H1 (cell line): Measurements from ENCODE around the gene EEF1AKMT1. TPM values are rescaled to one million over a fixed set of nuclear protein-coding genes. Genes with fewer than 3 reads are reported as not detected.

Experiments used
- CTCF ChIA-PET: fragments of 300-600 bp; sonication (Branson Sonifier 250); formaldehyde crosslinking; loops from one replicate; lab custom pipeline; 2021; ENCODE audit not compliant: partially characterized antibody; lab: Charles Lee
- POLR2A ChIA-PET: fragments of 300-600 bp; sonication (Branson Sonifier 250); formaldehyde crosslinking; loops from one replicate; lab custom pipeline; 2021; ENCODE audit warnings: inconsistent platforms; ENCODE audit not compliant: partially characterized antibody; lab: Charles Lee
- DNase-seq, 2 experiments: peaks; one replicate each; pipeline versions ENCODE4 v3.0.0 to v3.0.0-alpha.2; 2010 to 2022; ENCODE audit warnings: low spot score in 2 of 2, low read depth in 1 of 2, mixed read lengths in 1 of 2
- FAIRE-seq: peaks from 2 replicates; lab custom pipeline; 2011; peaks lifted over from hg19 to GRCh38; lab: Jason Lieb, UNC
- H2AFZ ChIP-seq: 2 replicates; pipeline ENCODE4 v1.8.1; 2012; ENCODE audit warnings: low read length, inconsistent platforms
- H2AK5ac ChIP-seq: 2 replicates; pipeline ENCODE4 v1.6.1; 2013; ENCODE audit warnings: low read depth, low read length
- H2BK120ac ChIP-seq: replicated peaks from 2 replicates; pipeline ENCODE3; 2013; ENCODE audit warnings: low read depth, low read length, inconsistent platforms
- H2BK12ac ChIP-seq: 2 replicates; pipeline ENCODE4 v1.6.1; 2013; ENCODE audit warnings: low read depth, low read length
- H2BK15ac ChIP-seq: 2 replicates; pipeline ENCODE4 v1.6.1; 2013; ENCODE audit warnings: low read length
- H2BK20ac ChIP-seq: 2 replicates; pipeline ENCODE4 v1.6.1; 2013; ENCODE audit warnings: low read length
- H2BK5ac ChIP-seq: 2 replicates; pipeline ENCODE4 v1.6.1; 2013; ENCODE audit warnings: low read depth, low read length
- H3K14ac ChIP-seq: 2 replicates; pipeline ENCODE4 v1.6.1; 2013; ENCODE audit warnings: inconsistent platforms; ENCODE audit not compliant: insufficient read length
- H3K18ac ChIP-seq: 2 replicates; pipeline ENCODE4 v1.6.1; 2013; ENCODE audit warnings: low read length; ENCODE audit errors: extremely low read depth
- H3K23ac ChIP-seq: 2 replicates; pipeline ENCODE4 v1.6.1; 2013; ENCODE audit warnings: inconsistent platforms; ENCODE audit not compliant: insufficient read length
- H3K23me2 ChIP-seq: 2 replicates; pipeline ENCODE4 v1.6.1; 2013; ENCODE audit warnings: low read depth, low read length
- H3K27ac ChIP-seq: 2 replicates; pipeline ENCODE4 v1.6.1; 2011; ENCODE audit warnings: low read depth, low read length, inconsistent platforms
- H3K27me3 ChIP-seq, 4 experiments: replicated peaks in 1 of 4; 1 replicate in 1 of 4; 2 replicates in 3 of 4; pipeline versions ENCODE4 v1.6.1 to v1.8.1; 2011 to 2013; ENCODE audit warnings: low read length in 3 of 4, mild to moderate bottlenecking in 3 of 4, inconsistent platforms in 2 of 4, mixed read lengths in 2 of 4, moderate library complexity in 1 of 4; ENCODE audit not compliant: control insufficient read depth in 3 of 4, insufficient read depth in 3 of 4; ENCODE audit errors: extremely low read depth in 1 of 4
- H3K36me3 ChIP-seq, 4 experiments: 2 replicates each; pipeline versions ENCODE4 v1.6.1 to v1.8.1; 2011 to 2013; ENCODE audit warnings: mild to moderate bottlenecking in 4 of 4, low read length in 3 of 4, moderate library complexity in 2 of 4, control low read depth in 1 of 4, inconsistent platforms in 1 of 4; ENCODE audit not compliant: insufficient read depth in 4 of 4, control insufficient read depth in 2 of 4
- H3K4ac ChIP-seq: replicated peaks from 2 replicates; pipeline ENCODE3; 2013; ENCODE audit warnings: low read length, low read depth, mixed read lengths, inconsistent platforms; ENCODE audit not compliant: insufficient read length
- H3K4me1 ChIP-seq, 4 experiments: replicated peaks in 1 of 4; 1 replicate in 1 of 4; 2 replicates in 3 of 4; pipeline versions ENCODE4 v1.6.1 to v1.8.1; 2011 to 2013; ENCODE audit warnings: low read length in 3 of 4, inconsistent platforms in 2 of 4, mixed read lengths in 1 of 4; ENCODE audit not compliant: insufficient read depth in 4 of 4, control insufficient read depth in 3 of 4
- H3K4me2 ChIP-seq, 2 experiments: 2 replicates each; pipeline versions ENCODE4 v1.6.1 to v1.8.1; 2011 to 2013; ENCODE audit warnings: low read depth in 2 of 2, low read length in 2 of 2, control low read depth in 1 of 2, inconsistent platforms in 1 of 2, mild to moderate bottlenecking in 1 of 2; ENCODE audit not compliant: insufficient read depth in 1 of 2
- H3K4me3 ChIP-seq, 4 experiments: fragments of 200-600, 300-600 bp in 1 of 4; sonication (generic), shearing (Covaris generic), sonication (Bioruptor Twin) in 1 of 4; 2 replicates each; pipeline versions ENCODE4 v1.5.1 to v1.8.1; 2011 to 2016; ENCODE audit warnings: low read length in 4 of 4, low read depth in 3 of 4, control low read depth in 2 of 4, inconsistent platforms in 2 of 4, mild to moderate bottlenecking in 2 of 4, mixed read lengths in 1 of 4, moderate library complexity in 1 of 4; ENCODE audit not compliant: insufficient read depth in 2 of 4; ENCODE audit errors: extremely low read depth in 1 of 4
- H3K56ac ChIP-seq: replicated peaks from 2 replicates; pipeline ENCODE3; 2013; ENCODE audit warnings: low read depth, mild to moderate bottlenecking, mixed read lengths, low read length, inconsistent platforms; ENCODE audit not compliant: insufficient read length
- H3K79me1 ChIP-seq: 2 replicates; pipeline ENCODE4 v1.6.1; 2013; ENCODE audit warnings: low read depth, low read length, control low read depth
- H3K79me2 ChIP-seq, 2 experiments: 2 replicates each; pipeline versions ENCODE4 v1.6.1 to v1.8.1; 2012 to 2013; ENCODE audit warnings: low read length in 2 of 2, mild to moderate bottlenecking in 2 of 2, inconsistent platforms in 1 of 2; ENCODE audit not compliant: insufficient read depth in 2 of 2, control insufficient read depth in 1 of 2
- H3K9ac ChIP-seq, 4 experiments: replicated peaks in 1 of 4; 1 replicate in 1 of 4; 2 replicates in 3 of 4; pipeline versions ENCODE4 v1.6.1 to v1.8.1; 2011 to 2013; ENCODE audit warnings: low read depth in 3 of 4, low read length in 3 of 4, control low read depth in 2 of 4, mild to moderate bottlenecking in 2 of 4, moderate library complexity in 2 of 4, inconsistent platforms in 1 of 4; ENCODE audit errors: extremely low read depth in 1 of 4
- H3K9me3 ChIP-seq, 2 experiments: 2 replicates each; pipeline versions ENCODE4 v1.6.1 to v1.8.1; 2012 to 2013; ENCODE audit warnings: mild to moderate bottlenecking in 2 of 2, moderate library complexity in 2 of 2, control low read depth in 1 of 2, inconsistent platforms in 1 of 2, low read depth in 1 of 2, low read length in 1 of 2, mixed read lengths in 1 of 2; ENCODE audit not compliant: insufficient read depth in 2 of 2
- H4K20me1 ChIP-seq, 2 experiments: replicated peaks in 1 of 2; 2 replicates each; pipeline versions ENCODE3 to v1.8.1; 2011 to 2013; ENCODE audit warnings: inconsistent platforms in 2 of 2, low read length in 2 of 2, mild to moderate bottlenecking in 1 of 2; ENCODE audit not compliant: insufficient read depth in 2 of 2, control insufficient read depth in 1 of 2
- H4K5ac ChIP-seq: 2 replicates; pipeline ENCODE4 v1.6.1; 2013; ENCODE audit warnings: low read length, low read depth, mixed read lengths, inconsistent platforms; ENCODE audit not compliant: insufficient read length
- H4K8ac ChIP-seq: 2 replicates; pipeline ENCODE4 v1.8.0; 2013; ENCODE audit warnings: mild to moderate bottlenecking, moderate library complexity, low read length, inconsistent platforms; ENCODE audit not compliant: insufficient read depth; ENCODE audit errors: extremely low read depth
- H4K91ac ChIP-seq: replicated peaks from 2 replicates; pipeline ENCODE3; 2013; ENCODE audit warnings: low read length, mixed read lengths, inconsistent platforms; ENCODE audit not compliant: insufficient read length
- BRCA1 ChIP-seq: IDR thresholded peaks from 2 replicates; pipeline ENCODE4 v1.6.1; 2012; ENCODE audit warnings: low read depth, low read length, improper control_type of control experiment
- CTCF ChIP-seq, 3 experiments: IDR thresholded peaks; 1 replicate in 2 of 3; 2 replicates in 1 of 3; pipeline versions ENCODE4 v1.5.1 to v1.6.1; 2011; ENCODE audit warnings: low read length in 3 of 3, mild to moderate bottlenecking in 3 of 3, inconsistent platforms in 2 of 3, low read depth in 1 of 3, moderate library complexity in 1 of 3; ENCODE audit not compliant: insufficient read depth in 1 of 3; ENCODE audit errors: control extremely low read depth in 1 of 3
- EP300 ChIP-seq, 2 experiments: IDR thresholded peaks; 1 replicate in 1 of 2; 2 replicates in 1 of 2; pipeline ENCODE4 v1.6.1; 2011 to 2012; ENCODE audit warnings: low read depth in 2 of 2, low read length in 2 of 2, mild to moderate bottlenecking in 2 of 2, borderline replicate concordance in 1 of 2, inconsistent platforms in 1 of 2, moderate library complexity in 1 of 2
- GABPA ChIP-seq: IDR thresholded peaks from 2 replicates; pipeline ENCODE4 v1.6.1; 2011; ENCODE audit warnings: mild to moderate bottlenecking, low read length, moderate library complexity, borderline replicate concordance; ENCODE audit not compliant: insufficient read depth
- JUN ChIP-seq: IDR thresholded peaks from 2 replicates; pipeline ENCODE4 v1.6.1; 2011; ENCODE audit warnings: low read depth, mild to moderate bottlenecking, improper control_type of control experiment, low read length
- JUND ChIP-seq: IDR thresholded peaks from 2 replicates; pipeline ENCODE4 v1.6.1; 2011; ENCODE audit warnings: mild to moderate bottlenecking, improper control_type of control experiment, low read length
- NRF1 ChIP-seq: IDR thresholded peaks from 2 replicates; pipeline ENCODE4 v1.6.1; 2011; ENCODE audit warnings: mild to moderate bottlenecking, low read depth, low read length, improper control_type of control experiment
- ZNF274 ChIP-seq: IDR thresholded peaks from 2 replicates; pipeline ENCODE4 v1.7.0; 2012; ENCODE audit warnings: low read length, borderline replicate concordance; ENCODE audit errors: extremely low read depth
- WGBS, 2 experiments: shearing (Covaris generic) in 1 of 2; methylation state at CpG; one replicate each; pipeline versions ENCODE4 v1.1.6 to v1.1.7; 2013 to 2015; ENCODE audit warnings: low lambda C conversion rate in 2 of 2, mixed read lengths in 2 of 2, inconsistent platforms in 1 of 2, low coverage in 1 of 2, missing lambda C conversion rate in 1 of 2; ENCODE audit not compliant: insufficient replicate concordance in 2 of 2, insufficient coverage in 1 of 2, insufficient read length in 1 of 2; ENCODE audit errors: extremely low coverage in 1 of 2, missing lambda C conversion rate in 1 of 2; 5-methylcytosine and 5-hydroxymethylcytosine counted together
- polyA plus RNA-seq, 7 experiments: library from polyadenylated mRNA; depleted of rRNA in 3 of 7; stranded (reverse) in 5 of 7; unstranded in 2 of 7; fragments of >200 nt in 5 of 7; fragments of 200-250 nt in 2 of 7; gene quantifications; 1 replicate in 5 of 7; 2 replicates in 1 of 7; 4 replicates in 1 of 7; pipeline versions ENCODE4 v1.2.1 to v1.2.3, GENCODE V29; 2011 to 2013; ENCODE audit warnings: missing spikeins in 2 of 7, mixed read lengths in 2 of 7
- total RNA-seq: library from RNA; stranded (reverse); fragmentation: NEBNext Ultra II Directional; extraction: Animal tissue kit (Norgen Biotek cat#: 25700); gene quantifications from 2 replicates; pipeline ENCODE4 v1.2.1, GENCODE V29; 2021

The EEF1AKMT1 gene
- total and polyA plus RNA-seq, 2 of the 8 experiments (the other 6 are each of a cell fraction or from before 2014, with no cell fraction given): 3.1 to 4.1 TPM

GRCh38 chr13:20798027-20798426 lies 24.3 kb upstream of the EEF1AKMT1 start:
- Histone ChIP-seq H2AK5ac (no peak overlapping the region), H3K79me2 (no peaks in the 10 kb centered on the region), H3K9me3 (no peaks in the 10 kb centered on the region), H4K8ac (no peak overlapping the region), H3K27me3 (no peaks in the 10 kb centered on the region), H3K4me3 (no peak overlapping the region), H2BK15ac (no peak overlapping the region), H3K79me1 (no peaks in the 10 kb centered on the region), H3K14ac (no peak overlapping the region), H4K20me1 (no peaks in the 10 kb centered on the region), H3K4ac (no peak overlapping the region), H2AFZ (no peak overlapping the region), H3K23ac (no peak overlapping the region), H3K56ac (no peak overlapping the region), H3K36me3 (peaks cover 2 to 46% (median 24%) of the 10 kb centered on the region in 4 experiments; a peak in 6 of 8 replicates), H2BK20ac (no peak overlapping the region), H3K27ac (no peak overlapping the region), H3K4me2 (no peak overlapping the region), H3K4me1 (no peaks in the 10 kb centered on the region), H3K18ac (no peak overlapping the region), H4K91ac (no peak overlapping the region), H4K5ac (no peak overlapping the region), H2BK5ac (no peak overlapping the region), H2BK120ac (no peak overlapping the region), H3K23me2 (no peaks in the 10 kb centered on the region), H2BK12ac (no peak overlapping the region), H3K9ac (no peak overlapping the region)
- CTCF ChIA-PET: no interaction called here
- DNase-seq (no peak), FAIRE-seq (no peak)
- no peak for TF ChIP-seq EP300 (IDR thresholded peaks at IDR 0.05; ENCODE audit: borderline replicate concordance in 1 of 2, low read depth in 2 of 2, low read length in 2 of 2)
- TF ChIP-seq ZNF274: no peak
- TF ChIP-seq JUND: no peak
- TF ChIP-seq CTCF (IDR thresholded peaks at IDR 0.05; ENCODE audit: control extremely low read depth in 1 of 3, insufficient read depth in 1 of 3, low read depth in 1 of 3, low read length in 3 of 3): no peak
- no peak for TF ChIP-seq GABPA
- no peak for TF ChIP-seq BRCA1
- no peak for TF ChIP-seq NRF1
- no peak for TF ChIP-seq JUN
- WGBS, 2 experiments: 89% methylated on average over 4 of the region's 4 CpGs; no CpG with 5 or more reads in 1 of the 2 experiments
- POLR2A ChIA-PET: interaction anchor here (1.3 kb wide), 1 partner anchor 13 kb away, joined by 3 read pairs; no protein-coding TSS in a partner anchor
